ENCODE measurements around the gene FOCAD. TPM values are rescaled to one million over a fixed set of nuclear protein-coding genes. Genes with fewer than 3 reads are reported as not detected.

The FOCAD gene
- total RNA-seq, 1 experiment from 2014 or later: 35.1 TPM

GRCh38 chr9:20740929-20741582 lies 57.0 kb downstream of the FOCAD start:
- Histone ChIP-seq H3K27ac (ENCODE audit: low read length) (no peak overlapping the region), H2AFZ (ENCODE audit: low read length) (no peak overlapping the region), H3K9me2 (replicated peaks; ENCODE audit: low read length) (no peaks in the 10 kb centered on the region), H3K4me3 (ENCODE audit: low read length) (no peak overlapping the region), H3K9me3 (ENCODE audit: low read length) (no peaks in the 10 kb centered on the region), H3K4me1 (ENCODE audit: insufficient read depth, low read length) (no peaks in the 10 kb centered on the region), H3K4me2 (ENCODE audit: low read length) (no peak overlapping the region), H3K79me2 (ENCODE audit: low read length) (no peaks in the 10 kb centered on the region), H4K20me1 (ENCODE audit: low read length) (no peaks in the 10 kb centered on the region), H3K36me3 (ENCODE audit: low read depth, low read length) (no peaks in the 10 kb centered on the region; the same call in 1 of the 2 replicates), H3K9ac (ENCODE audit: low read length) (no peak overlapping the region), H3K27me3 (ENCODE audit: low read length) (no peaks in the 10 kb centered on the region), H3F3A (ENCODE audit: low read length, unreplicated experiment) (no peaks in the 10 kb centered on the region)
- BruUV-seq (replicated peaks): no TSS peak
- intact Hi-C loops (cut with micrococcal nuclease): no loop called here
- ATAC-seq (no peak), DNase-seq (no peak)
- ChIA-PET POLR2A (ENCODE audit: unreplicated experiment) (no interaction called here), CTCF (no interaction called here)
- no peak for TF ChIP-seq EZH2 (IDR thresholded peaks at IDR 0.05; ENCODE audit: low read length, unreplicated experiment)
- TF ChIP-seq CTCF (conservative IDR thresholded peaks at IDR 0.05; ENCODE audit: low read depth, low read length): no peak
- no peak for TF ChIP-seq EZH2phosphoT487 (IDR thresholded peaks at IDR 0.05; ENCODE audit: borderline replicate concordance, low read length)

- ChIA-PET POLR2A (ENCODE audit: unreplicated experiment) (no interaction called here), CTCF (no interaction called here)
- no peaks in the 10 kb centered on the region; the same call in 1 of the 2 replicates for H3K36me3 ChIP-seq (ENCODE audit: low read depth, low read length)
- H3F3A ChIP-seq (ENCODE audit: low read length, unreplicated experiment): no peaks in the 10 kb centered on the region
- no peaks in the 10 kb centered on the region for H3K9me2 ChIP-seq (replicated peaks; ENCODE audit: low read length)
- no peak overlapping the region for H2AFZ ChIP-seq (ENCODE audit: low read length)
- no peak overlapping the region for H3K27ac ChIP-seq (ENCODE audit: low read length)
- TF ChIP-seq CTCF (conservative IDR thresholded peaks at IDR 0.05; ENCODE audit: low read depth, low read length): no peak
- no peaks in the 10 kb centered on the region for H3K27me3 ChIP-seq (ENCODE audit: low read length)
- no peaks in the 10 kb centered on the region for H3K9me3 ChIP-seq (ENCODE audit: low read length)
- no peak overlapping the region for H3K4me2 ChIP-seq (ENCODE audit: low read length)
- no peak overlapping the region for H3K9ac ChIP-seq (ENCODE audit: low read length)
- intact Hi-C loops (cut with micrococcal nuclease): no loop called here
- H3K4me1 ChIP-seq (ENCODE audit: insufficient read depth, low read length): no peaks in the 10 kb centered on the region
- H3K79me2 ChIP-seq (ENCODE audit: low read length): no peaks in the 10 kb centered on the region
- ATAC-seq: no peak
- no peak for DNase-seq
- BruUV-seq (replicated peaks): no TSS peak
- no peak overlapping the region for H3K4me3 ChIP-seq (ENCODE audit: low read length)
- H4K20me1 ChIP-seq (ENCODE audit: low read length): no peaks in the 10 kb centered on the region
These were observed 58.8 kb downstream of the FOCAD start for GRCh38 chr9:20742833-20743232.

GRCh38 chr9:20744036-20744630 lies 60.1 kb downstream of the FOCAD start:
- no peaks in the 10 kb centered on the region for H3K79me2 ChIP-seq (ENCODE audit: low read length)
- H3K4me2 ChIP-seq (ENCODE audit: low read length): no peak overlapping the region
- TF ChIP-seq EZH2phosphoT487 (IDR thresholded peaks at IDR 0.05; ENCODE audit: borderline replicate concordance, low read length): no peak
- TF ChIP-seq EZH2 (IDR thresholded peaks at IDR 0.05; ENCODE audit: low read length, unreplicated experiment): no peak
- no peak for TF ChIP-seq CTCF (conservative IDR thresholded peaks at IDR 0.05; ENCODE audit: low read depth, low read length)
- H3K4me1 ChIP-seq (ENCODE audit: insufficient read depth, low read length): no peaks in the 10 kb centered on the region
- ATAC-seq (no peak), DNase-seq (no peak)
- no peak overlapping the region for H3K27ac ChIP-seq (ENCODE audit: low read length)
- H2AFZ ChIP-seq (ENCODE audit: low read length): no peak overlapping the region
- H3K27me3 ChIP-seq (ENCODE audit: low read length): no peaks in the 10 kb centered on the region
- ChIA-PET CTCF (no interaction called here), POLR2A (ENCODE audit: unreplicated experiment) (no interaction called here)
- H3K36me3 ChIP-seq (ENCODE audit: low read depth, low read length): no peaks in the 10 kb centered on the region; the same call in 1 of the 2 replicates
- H3K4me3 ChIP-seq (ENCODE audit: low read length): no peak overlapping the region
- no peak overlapping the region for H3K9ac ChIP-seq (ENCODE audit: low read length)
- no peaks in the 10 kb centered on the region for H3K9me3 ChIP-seq (ENCODE audit: low read length)
- no TSS peak for BruUV-seq (replicated peaks)
- no peaks in the 10 kb centered on the region for H4K20me1 ChIP-seq (ENCODE audit: low read length)
- no peaks in the 10 kb centered on the region for H3F3A ChIP-seq (ENCODE audit: low read length, unreplicated experiment)
- no peaks in the 10 kb centered on the region for H3K9me2 ChIP-seq (replicated peaks; ENCODE audit: low read length)
- intact Hi-C loops (cut with micrococcal nuclease): no loop called here

Data from PC-3 (cell line).